ENCODE data around the gene TTC3. TPM values are rescaled to one million over a fixed set of nuclear protein-coding genes. Genes with fewer than 3 reads are reported as not detected.

The TTC3 gene
- total and polyA plus RNA-seq, 10 of the 15 experiments (the other 5 are each of a cell fraction or from before 2014, with no cell fraction given), result 23.1 to 94.9 (median 72.7) TPM

- no peak for TF ChIP-seq MYC (IDR thresholded peaks at IDR 0.05; ENCODE audit: insufficient read depth, insufficient read length, insufficient replicate concordance, low read length, severe bottlenecking)
- no peak for TF ChIP-seq DPF2 (IDR thresholded peaks at IDR 0.05)
- TF ChIP-seq HDGF (IDR thresholded peaks at IDR 0.05), result no peak
Observed at GRCh38 chr21:37182222-37182621, 109.2 kb downstream of the TTC3 start (continued).

GRCh38 chr21:37183749-37184148 is 110.7 kb downstream of the TTC3 start:
- peak; percentile 25; the same call in 2 of the 3 replicates for ATAC-seq
- no peaks in the 10 kb centered on the region; a peak in 4 of 4 replicates for H3K36me3 ChIP-seq (ENCODE audit: control insufficient read depth in 2 of 2, insufficient read depth in 2 of 2, low read length in 1 of 2)
- CTCF ChIA-PET, result no interaction called here

More at GRCh38 chr21:37183749-37184148, 110.7 kb downstream of the TTC3 start:
- in situ Hi-C loops (cut with MboI) (no loop called here), intact Hi-C loops (cut with micrococcal nuclease; ENCODE audit: unreplicated experiment) (no loop called here)
- Histone ChIP-seq H3K4me2 (ENCODE audit: control insufficient read depth, insufficient read depth) (no peak overlapping the region), H3K27ac (ENCODE audit: control insufficient read depth, insufficient read depth) (no peak overlapping the region), H4K20me1 (ENCODE audit: control insufficient read depth, insufficient read depth) (no peaks in the 10 kb centered on the region), H2AFZ (ENCODE audit: control insufficient read depth, low read depth, low read length) (no peak overlapping the region), H3K9ac (ENCODE audit: control insufficient read depth, insufficient read depth, low read length) (no peak overlapping the region), H3K4me1 (ENCODE audit: control insufficient read depth, insufficient read depth, low read length) (0 out of 2 replicates have a peak, but pooled peaks cover 5% of the 10 kb centered on the region), H3K27me3 (replicated peaks in 1 of 2; ENCODE audit: control insufficient read depth in 2 of 2, insufficient read depth in 2 of 2, low read length in 1 of 2) (no peaks in the 10 kb centered on the region), H3K9me3 (replicated peaks; ENCODE audit: control insufficient read depth, insufficient read depth, low read length) (no peaks in the 10 kb centered on the region), H3K4me3 (no peak overlapping the region), H3K79me2 (ENCODE audit: control insufficient read depth, insufficient read depth, low read length) (no peaks in the 10 kb centered on the region)
- BruUV-seq (replicated peaks), result no TSS peak
- POLR2A ChIA-PET, result no interaction called here
- WGBS (ENCODE audit: insufficient coverage, insufficient replicate concordance, low lambda C conversion rate, missing lambda C conversion rate), result 72% methylated on average over 3 of the region's 3 CpGs
- SMC1A ChIA-PET (ENCODE audit: uncharacterized antibody, unreplicated experiment), result interaction anchor here (0.9 to 1.5 kb wide), 5 partner anchors 10 to 37 kb away, joined by 3 to 4 read pairs (median 3); no protein-coding TSS in a partner anchor
- DNase-seq (ENCODE audit: low read depth, low spot score) (no peak), FAIRE-seq (no peak)
- RAD21 ChIA-PET (ENCODE audit: unreplicated experiment), result interaction anchor here (0.8 to 2.4 kb wide), 2 partner anchors 24 to 182 kb away, joined by 3 to 11 read pairs; no protein-coding TSS in a partner anchor
- TF ChIP-seq JUNB (IDR thresholded peaks at IDR 0.05), result peak; percentile 35; the same call in 1 of the 2 replicates
- TF ChIP-seq ZNF687 (IDR thresholded peaks at IDR 0.05), result peak; percentile 61; the same call in 1 of the 2 replicates
- no peak for TF ChIP-seq USF1 (IDR thresholded peaks at IDR 0.05; ENCODE audit: borderline replicate concordance, extremely low read length, insufficient read depth, low read depth, low read length)

Data from GM12878 (cell line).